HCT116 (cell line): ENCODE data around the gene NOXO1. TPM values are rescaled to one million over a fixed set of nuclear protein-coding genes. Genes with fewer than 3 reads are reported as not detected.

ENCODE experiments used
- ATAC-seq: fragments of 200-7000 bp; cut with Tn5 transposase; 2 replicates; pipeline ENCODE4 v1.9.1; 2020; ENCODE audit warnings: mild to moderate bottlenecking, moderate library complexity
- BruUV-seq: library from RNA; stranded (reverse); fragments of 400-500 nt; replicated peaks from 2 replicates; lab custom pipeline; 2021; lab: Mats Ljungman, UMichigan
- CTCF ChIA-PET: fragments of 300-600 bp; sonication (Branson Sonifier 250); formaldehyde crosslinking; loops from one replicate; lab custom pipeline; 2021; ENCODE audit warnings: antibody characterized with exemption; lab: Charles Lee
- POLR2A ChIA-PET: fragments of 300-600, 350-600 bp; sonication (Branson Sonifier 250); formaldehyde crosslinking; loops from one replicate; lab custom pipeline; 2021; ENCODE audit warnings: antibody characterized with exemption; lab: Charles Lee
- RAD21 ChIA-PET, 2 experiments: fragments of 300-600 bp; sonication (Branson Sonifier 250); formaldehyde crosslinking; loops; one replicate each; lab custom pipeline; 2023; ENCODE audit warnings: low total read pairs in 2 of 2; ENCODE audit not compliant: uncharacterized antibody in 2 of 2, unreplicated experiment in 2 of 2, low non-redundant PET in 1 of 2; lab: Charles Lee
- DNase-seq: peaks from one replicate; pipeline ENCODE4 v3.0.0-alpha.2; 2010; ENCODE audit warnings: low read depth, low spot score
- H2AFZ ChIP-seq: fragments of 200-600 bp; shearing (Covaris generic), sonication (generic); 2 replicates; pipeline ENCODE4 v1.6.1; 2017; ENCODE audit warnings: low read depth, mixed run types, mixed read lengths, antibody characterized with exemption, low read length; ENCODE audit not compliant: poor library complexity, severe bottlenecking
- H3K27ac ChIP-seq: 2 replicates; pipeline ENCODE4 v1.5.1; 2012; ENCODE audit warnings: low read depth, low read length
- H3K27me3 ChIP-seq: fragments of 200-600 bp; sonication (generic); 2 replicates; pipeline ENCODE4 v1.6.1; 2016; ENCODE audit warnings: mixed run types, low read length, mixed read lengths; ENCODE audit not compliant: insufficient read depth
- H3K36me3 ChIP-seq, 2 experiments: fragments of 200-500 bp in 1 of 2; fragments of 200-600 bp in 1 of 2; sonication (Bioruptor generic) in 1 of 2; sonication (generic) in 1 of 2; 2 replicates each; pipeline versions ENCODE4 v1.5.1 to v1.6.1; 2014 to 2016; ENCODE audit warnings: low read length in 2 of 2, inconsistent platforms in 1 of 2, mixed read lengths in 1 of 2, mixed run types in 1 of 2; ENCODE audit not compliant: insufficient read depth in 2 of 2, control insufficient read depth in 1 of 2
- H3K4me1 ChIP-seq, 2 experiments: fragments of 200-600 bp in 1 of 2; sonication (generic) in 1 of 2; 2 replicates each; pipeline versions ENCODE4 v1.5.1 to v1.6.1; 2012 to 2017; ENCODE audit warnings: low read length in 2 of 2, inconsistent platforms in 1 of 2, mild to moderate bottlenecking in 1 of 2, mixed read lengths in 1 of 2, mixed run types in 1 of 2, moderate library complexity in 1 of 2; ENCODE audit not compliant: insufficient read depth in 2 of 2, control insufficient read depth in 1 of 2
- H3K4me2 ChIP-seq: fragments of 200-600 bp; sonication (generic); 2 replicates; pipeline ENCODE4 v1.6.1; 2017; ENCODE audit warnings: mixed run types, low read length, mixed read lengths
- H3K4me3 ChIP-seq, 2 experiments: fragments of 200-600 bp in 1 of 2; sonication (generic) in 1 of 2; replicated peaks in 1 of 2; 2 replicates each; pipeline ENCODE4 v1.5.1; 2011 to 2016; ENCODE audit warnings: low read length in 2 of 2, control low read depth in 1 of 2, low read depth in 1 of 2, mild to moderate bottlenecking in 1 of 2, mixed read lengths in 1 of 2, mixed run types in 1 of 2
- H3K79me2 ChIP-seq: fragments of 200-600 bp; sonication (generic); 2 replicates; pipeline ENCODE4 v1.6.1; 2017; ENCODE audit warnings: mild to moderate bottlenecking, mixed run types, low read length, moderate library complexity, mixed read lengths; ENCODE audit not compliant: insufficient read depth
- H3K9ac ChIP-seq: fragments of 200-600 bp; sonication (generic); 2 replicates; pipeline ENCODE4 v1.6.1; 2016; ENCODE audit warnings: low read length, mixed read lengths
- H3K9me2 ChIP-seq: fragments of 200-600 bp; sonication (generic), shearing (Covaris generic); 2 replicates; pipeline ENCODE4 v1.6.1; 2017; ENCODE audit warnings: mixed run types, mild to moderate bottlenecking, moderate library complexity; ENCODE audit not compliant: insufficient read depth
- H3K9me3 ChIP-seq, 2 experiments: fragments of 200-500 bp in 1 of 2; fragments of 200-600 bp in 1 of 2; sonication (Bioruptor generic) in 1 of 2; sonication (generic) in 1 of 2; 2 replicates each; pipeline ENCODE4 v1.6.1; 2014 to 2017; ENCODE audit warnings: low read length in 2 of 2, mixed read lengths in 2 of 2, inconsistent platforms in 1 of 2, low read depth in 1 of 2, mild to moderate bottlenecking in 1 of 2, mixed run types in 1 of 2, moderate library complexity in 1 of 2; ENCODE audit not compliant: control insufficient read depth in 1 of 2, insufficient read depth in 1 of 2
- H4K20me1 ChIP-seq: fragments of 200-600 bp; sonication (generic), shearing (Covaris generic); 2 replicates; pipeline ENCODE4 v1.6.1; 2017; ENCODE audit warnings: mixed run types, mild to moderate bottlenecking, moderate library complexity; ENCODE audit not compliant: insufficient read depth
- EZH2 ChIP-seq: fragments of 200-600 bp; sonication (generic); IDR thresholded peaks from 2 replicates; pipeline ENCODE4 v1.6.1; 2017; ENCODE audit warnings: antibody characterized with exemption, mixed run types
- EZH2phosphoT487 ChIP-seq: fragments of 200-600 bp; IDR thresholded peaks from 2 replicates; pipeline ENCODE4 v1.6.1; 2018; ENCODE audit warnings: antibody characterized with exemption, borderline replicate concordance
- FOSL1 ChIP-seq: IDR thresholded peaks from 2 replicates; pipeline ENCODE4 v1.6.1; 2012; ENCODE audit warnings: low read depth
- TCF7L2 ChIP-seq: IDR thresholded peaks from 2 replicates; pipeline ENCODE4 v1.7.0; 2011; ENCODE audit warnings: borderline replicate concordance, inconsistent platforms; ENCODE audit not compliant: insufficient read depth, insufficient read length; ENCODE audit errors: extremely low read depth
- YY1 ChIP-seq: IDR thresholded peaks from 2 replicates; pipeline ENCODE4 v1.6.1; 2011; ENCODE audit warnings: low read length, low read depth, moderate library complexity, mild to moderate bottlenecking; ENCODE audit not compliant: insufficient replicate concordance; ENCODE audit errors: extremely low read depth
- ZFX ChIP-seq: fragments of 450-650 bp; IDR thresholded peaks from 2 replicates; pipeline ENCODE4 v1.6.1; 2017
- intact Hi-C: fragments of 100-400 bp; cut with micrococcal nuclease; formaldehyde crosslinking; loops from 2 replicates; pipeline ENCODE4 v1.10.0; 2022
- total RNA-seq: library from RNA; stranded (reverse); gene quantifications from one replicate; pipeline ENCODE4 v1.2.1, GENCODE V29; 2021; ENCODE audit not compliant: unreplicated experiment
- TF ChIP-seq, protein P1 (sequence below): IDR thresholded peaks from 2 replicates; pipeline ENCODE4 v1.6.1; 2012

Gene NOXO1
- total RNA-seq, 1 experiment from 2014 or later = 10.0 TPM

DNA sequence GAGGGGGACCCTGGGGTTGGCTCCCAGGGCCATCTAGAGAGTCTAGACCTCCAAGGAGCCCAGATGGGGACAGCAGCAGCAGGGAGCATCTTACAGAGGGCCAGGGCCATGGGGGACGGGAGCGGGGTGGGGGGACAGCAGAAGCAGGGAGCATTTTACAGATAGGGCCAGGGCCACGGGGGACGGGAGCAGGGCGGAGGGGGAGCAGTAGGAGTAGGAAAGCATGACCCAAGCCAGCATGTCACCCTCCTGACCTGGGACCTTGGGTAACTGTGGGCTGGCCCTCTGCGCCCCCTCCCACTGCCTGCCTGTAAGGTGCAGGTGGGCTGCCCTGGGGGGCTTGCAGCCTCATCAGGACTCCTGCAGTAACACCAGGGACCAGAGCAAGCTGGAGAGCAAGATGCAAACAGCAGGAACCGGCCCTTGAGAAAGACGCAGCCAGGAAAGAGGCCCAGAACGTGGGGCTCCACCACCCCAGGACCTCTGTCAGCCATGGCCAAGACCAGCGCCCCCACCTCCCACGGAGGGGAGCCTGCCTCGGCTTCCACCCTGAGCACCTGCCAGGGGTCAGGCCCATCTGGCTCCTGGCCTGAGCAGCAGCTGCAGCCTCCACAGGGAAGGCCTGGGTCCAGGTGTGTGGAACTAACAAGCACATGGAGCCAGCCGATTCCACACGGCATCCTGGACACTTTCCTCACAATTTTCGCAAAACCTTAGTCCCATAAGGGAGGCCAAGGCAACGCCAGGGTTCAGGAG lies 26.0 kb upstream of the NOXO1 start:
- Histone ChIP-seq H3K36me3 (peaks cover 6 to 19% of the 10 kb centered on the region in 2 experiments; a peak in 3 of 4 replicates), H3K9me3 (no peaks in the 10 kb centered on the region), H3K4me3 (peak overlapping the region in 1 of 2 experiments; percentile 79; a peak in 1 of 4 replicates), H3K27ac (peak overlapping the region; percentile 92), H4K20me1 (peaks cover 9% of the 10 kb centered on the region; the same call in 1 of the 2 replicates), H3K9me2 (no peaks in the 10 kb centered on the region), H3K27me3 (no peaks in the 10 kb centered on the region), H3K4me1 (peaks cover 28 to 62% of the 10 kb centered on the region in 2 experiments), H2AFZ (no peak overlapping the region), H3K79me2 (peaks cover 78% of the 10 kb centered on the region), H3K4me2 (peak overlapping the region; percentile 92), H3K9ac (peak overlapping the region; percentile 97)
- CTCF ChIA-PET = interaction anchor here (1.2 kb wide), 1 partner anchor 133 kb away, joined by 5 read pairs; no protein-coding TSS in a partner anchor
- POLR2A ChIA-PET = interaction anchor here (0.6 to 1.4 kb wide), 3 partner anchors 9 to 148 kb away, joined by 3 read pairs; partner anchors contain the start of genes NPW and TRAF7
- RAD21 ChIA-PET = no interaction called here
- ATAC-seq = no peak
- no TSS peak for BruUV-seq
- intact Hi-C loops = no loop called here
- TF ChIP-seq YY1 (no peak), ZFX (no peak), FOSL1 (no peak), TCF7L2 (no peak), EZH2 (no peak), EZH2phosphoT487 (no peak)
- TF ChIP-seq, protein P1, sequence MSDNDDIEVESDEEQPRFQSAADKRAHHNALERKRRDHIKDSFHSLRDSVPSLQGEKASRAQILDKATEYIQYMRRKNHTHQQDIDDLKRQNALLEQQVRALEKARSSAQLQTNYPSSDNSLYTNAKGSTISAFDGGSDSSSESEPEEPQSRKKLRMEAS = no peak
- DNase-seq = no peak

DNA sequence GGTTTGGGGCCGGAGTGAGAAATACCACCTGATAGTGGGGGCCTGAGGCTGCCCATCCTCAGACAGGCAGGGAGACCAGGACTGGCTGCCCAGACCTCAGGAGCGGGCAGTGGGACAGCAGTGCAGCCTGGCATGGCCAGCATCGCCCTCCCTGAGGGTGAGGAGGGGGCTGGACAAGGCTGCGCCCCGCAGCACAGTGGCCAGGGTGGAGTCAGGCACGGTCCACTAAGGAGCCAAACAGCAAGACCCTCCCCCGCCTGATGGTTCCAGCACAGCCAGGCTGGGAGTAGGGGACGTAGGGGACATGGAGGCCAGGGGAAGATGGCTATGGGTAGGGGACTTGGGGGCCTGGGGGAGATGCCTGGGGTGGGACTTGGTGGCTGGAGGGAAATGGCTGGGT lies 25.0 kb upstream of the NOXO1 start:
- ATAC-seq = no peak
- H4K20me1 ChIP-seq = peaks cover 9% of the 10 kb centered on the region; the same call in 1 of the 2 replicates
- H3K4me2 ChIP-seq = no peak overlapping the region
- H3K4me1 ChIP-seq = peaks cover 28 to 62% of the 10 kb centered on the region in 2 experiments
- H3K4me3 ChIP-seq = no peak overlapping the region
- no peaks in the 10 kb centered on the region for H3K9me3 ChIP-seq
- H2AFZ ChIP-seq = no peak overlapping the region
- no peaks in the 10 kb centered on the region for H3K9me2 ChIP-seq
- ChIA-PET CTCF (interaction anchor here (0.5 kb wide), 1 partner anchor 134 kb away, joined by 4 read pairs; no protein-coding TSS in a partner anchor), RAD21 (no interaction called here), POLR2A (no interaction called here)
- peak overlapping the region; percentile 62; the same call in 1 of the 2 replicates for H3K27ac ChIP-seq
- TF ChIP-seq FOSL1 = no peak
- peaks cover 87% of the 10 kb centered on the region for H3K79me2 ChIP-seq
- no peak for DNase-seq
- peaks cover 11 to 28% of the 10 kb centered on the region in 2 experiments; a peak in 3 of 4 replicates for H3K36me3 ChIP-seq
- intact Hi-C loops = no loop called here
- H3K27me3 ChIP-seq = no peaks in the 10 kb centered on the region
- BruUV-seq = no TSS peak
- no peak overlapping the region for H3K9ac ChIP-seq
